Mucosa of descending colon (tissue), 3 donors: ENCODE measurements around the gene ALKBH5. TPM values are rescaled to one million over a fixed set of nuclear protein-coding genes. Genes with fewer than 3 reads are reported as not detected.

Experiments used
- ATAC-seq: fragments of 200-7000 bp; cut with Tn5 transposase; one replicate; pipeline ENCODE4 v1.9.1; 2020; ENCODE audit warnings: mild to moderate bottlenecking, moderate library complexity
- DNase-seq, 3 donors: peaks; one replicate each; pipeline ENCODE4 v3.0.0-alpha.2; 2020
- H3K36me3 ChIP-seq: fragments of 200-600 bp; one replicate; pipeline ENCODE4 v1.8.0; 2021; ENCODE audit warnings: low read depth, mild to moderate bottlenecking
- H3K4me1 ChIP-seq: fragments of 200-600 bp; one replicate; pipeline ENCODE4 v1.8.0; 2021; ENCODE audit warnings: low read depth, mild to moderate bottlenecking
- H3K4me3 ChIP-seq: fragments of 200-600 bp; one replicate; pipeline ENCODE4 v1.8.0; 2021; ENCODE audit warnings: mild to moderate bottlenecking
- H3K9me3 ChIP-seq: fragments of 200-600 bp; one replicate; pipeline ENCODE4 v1.8.0; 2021; ENCODE audit warnings: mild to moderate bottlenecking
- CTCF ChIP-seq: fragments of 200-600 bp; IDR thresholded peaks from one replicate; pipeline ENCODE4 v1.8.0; 2022; ENCODE audit warnings: antibody characterized with exemption, mild to moderate bottlenecking
- intact Hi-C, 2 donors: fragments of 100-400 bp; cut with DNase I in 1 of 2; cut with micrococcal nuclease in 1 of 2; formaldehyde crosslinking; loops; one replicate each; pipeline versions ENCODE4 v1.11.0 to v1.11.1; 2022; cut with DNase I, micrococcal nuclease
- total RNA-seq, 3 donors: library from RNA; stranded (reverse); fragmentation: NEBNext Ultra II Directional in 2 of 3; extraction: Animal tissue kit (Norgen Biotek cat#: 25700) in 2 of 3; gene quantifications; one replicate each; pipeline versions ENCODE4 v1.2.1 to v1.2.4, GENCODE V29; 2021 to 2023
- donor health status: DM: no; HTN: no; CAD: no; lungs with moderate emphysema.
- donor health status: DM: no; HTN: no; CAD: no.
- donor health status: DM: no; HTN: yes; CAD: no.

The ALKBH5 gene
- total RNA-seq, 3 donors from 2014 or later = 70.7 to 151 (median 75.6) TPM

GRCh38 chr17:18186627-18186982, 3.0 kb downstream of the ALKBH5 start:
- intact Hi-C loops = no loop called here
- ATAC-seq (no peak), DNase-seq (no peak)
- Histone ChIP-seq H3K36me3 (peaks cover 5% of the 10 kb centered on the region), H3K4me3 (no peak overlapping the region), H3K4me1 (peaks cover 56% of the 10 kb centered on the region), H3K9me3 (no peaks in the 10 kb centered on the region)
- no peak for TF ChIP-seq CTCF

DNA sequence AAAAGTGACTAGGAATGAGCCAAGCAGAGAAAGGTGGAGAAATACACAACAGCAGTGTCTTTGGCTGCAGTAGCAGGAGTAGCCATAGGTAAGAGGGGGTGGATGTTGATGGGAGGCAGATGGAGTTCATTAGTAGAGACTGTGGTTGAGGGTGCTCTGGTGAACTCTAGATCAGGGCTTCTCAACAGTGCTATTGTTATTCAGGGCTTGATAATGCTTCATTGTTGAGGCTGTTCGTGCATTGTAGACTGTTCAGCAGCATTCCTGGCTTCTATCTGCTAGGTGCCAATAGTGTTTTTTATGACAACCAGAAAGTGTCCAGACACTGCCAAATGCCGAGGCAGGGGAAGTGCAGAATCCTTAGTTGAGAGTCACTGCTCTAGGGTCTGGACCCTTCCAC, 3.6 kb downstream of the ALKBH5 start:
- intact Hi-C loops = no loop called here
- no peak for DNase-seq
- Histone ChIP-seq H3K9me3 (no peaks in the 10 kb centered on the region), H3K36me3 (peaks cover 5% of the 10 kb centered on the region), H3K4me3 (no peak overlapping the region), H3K4me1 (peaks cover 54% of the 10 kb centered on the region)
- no peak for ATAC-seq
- TF ChIP-seq CTCF = no peak

DNA sequence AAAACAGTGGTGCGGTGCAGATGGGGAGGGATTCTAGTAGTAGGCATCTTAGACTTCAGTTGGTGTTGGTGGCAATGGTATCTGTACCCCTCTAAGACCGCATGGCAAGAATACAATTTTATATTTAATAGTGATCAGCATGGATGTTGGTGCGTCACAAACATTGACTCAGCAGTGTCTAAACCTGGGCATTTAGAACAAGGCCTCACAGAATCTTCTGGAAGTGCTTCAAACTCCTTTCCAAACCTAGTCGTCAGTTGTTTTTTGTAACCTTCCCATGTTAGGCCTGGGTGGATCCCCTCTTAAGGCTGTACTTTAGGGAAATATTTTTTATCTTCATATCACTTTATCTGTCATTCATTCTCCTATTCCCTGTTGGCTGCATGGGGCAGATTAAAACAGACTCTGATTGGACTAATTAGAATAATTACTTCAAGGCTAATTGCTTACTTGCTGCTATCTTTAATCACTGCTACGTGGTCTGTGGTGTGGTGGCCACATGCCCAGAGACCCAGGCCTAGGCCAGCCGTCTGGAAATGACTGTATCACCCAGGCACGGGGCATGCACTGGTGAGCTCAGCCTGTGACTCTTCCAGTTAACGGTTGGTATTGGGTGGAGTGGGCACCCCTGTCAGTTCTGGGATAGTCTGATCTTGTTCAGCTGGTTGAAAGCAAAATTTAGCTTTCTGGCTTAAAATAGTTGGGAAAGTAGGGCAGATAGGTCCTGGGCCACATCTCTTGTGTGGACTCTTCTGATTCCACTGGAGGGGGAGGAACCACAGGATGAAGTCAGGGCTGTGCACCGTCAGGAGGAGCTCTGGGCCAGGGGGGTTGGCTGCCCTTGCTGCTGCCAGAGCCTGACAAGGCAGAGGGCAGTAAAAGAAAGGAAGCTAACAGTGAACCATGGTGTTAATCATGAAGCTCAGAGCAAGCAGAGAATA, 4.5 kb downstream of the ALKBH5 start:
- no peak for TF ChIP-seq CTCF
- Histone ChIP-seq H3K4me1 (peaks cover 54% of the 10 kb centered on the region), H3K4me3 (no peak overlapping the region), H3K9me3 (no peaks in the 10 kb centered on the region), H3K36me3 (peaks cover under 1% of the 10 kb centered on the region)
- DNase-seq (no peak), ATAC-seq (no peak)
- intact Hi-C loops = no loop called here

DNA sequence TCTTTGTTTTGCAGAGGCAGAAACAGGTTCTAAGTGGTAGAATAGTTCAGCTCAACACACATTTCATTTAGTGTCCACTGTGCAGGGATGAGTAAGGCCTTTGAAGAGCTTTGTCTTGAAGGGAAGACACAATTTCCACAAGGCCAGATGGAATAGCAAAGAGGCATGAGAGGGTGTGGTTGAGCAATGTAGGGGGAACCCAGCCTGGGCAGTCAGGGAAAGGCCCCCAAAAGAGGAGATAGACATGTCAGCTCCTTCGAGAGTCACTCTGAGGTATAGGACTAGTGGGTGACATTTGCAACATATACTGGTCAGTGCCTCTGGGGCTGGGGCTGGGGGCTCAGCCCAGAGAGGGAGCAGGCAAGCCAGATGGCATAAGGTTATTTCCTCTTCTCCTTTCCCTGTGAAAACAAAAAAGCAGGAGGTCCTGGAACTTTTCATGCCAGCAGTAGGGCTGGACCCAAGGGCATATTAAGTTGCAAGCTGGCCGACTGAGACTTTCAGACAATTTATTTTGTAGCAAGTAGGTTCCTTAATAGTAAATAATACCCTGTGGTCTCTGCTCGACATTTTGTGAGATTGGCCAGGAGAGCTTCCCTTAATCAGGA, 7.1 kb downstream of the ALKBH5 start:
- Histone ChIP-seq H3K9me3 (no peaks in the 10 kb centered on the region), H3K4me3 (no peak overlapping the region), H3K36me3 (peaks cover 7% of the 10 kb centered on the region), H3K4me1 (peaks cover 46% of the 10 kb centered on the region)
- DNase-seq (no peak), ATAC-seq (no peak)
- TF ChIP-seq CTCF = no peak
- intact Hi-C loops = loop anchor here in 1 of 2 donors (10.0 kb wide), 1 partner anchor 46 kb away; no protein-coding TSS in a partner anchor

DNA sequence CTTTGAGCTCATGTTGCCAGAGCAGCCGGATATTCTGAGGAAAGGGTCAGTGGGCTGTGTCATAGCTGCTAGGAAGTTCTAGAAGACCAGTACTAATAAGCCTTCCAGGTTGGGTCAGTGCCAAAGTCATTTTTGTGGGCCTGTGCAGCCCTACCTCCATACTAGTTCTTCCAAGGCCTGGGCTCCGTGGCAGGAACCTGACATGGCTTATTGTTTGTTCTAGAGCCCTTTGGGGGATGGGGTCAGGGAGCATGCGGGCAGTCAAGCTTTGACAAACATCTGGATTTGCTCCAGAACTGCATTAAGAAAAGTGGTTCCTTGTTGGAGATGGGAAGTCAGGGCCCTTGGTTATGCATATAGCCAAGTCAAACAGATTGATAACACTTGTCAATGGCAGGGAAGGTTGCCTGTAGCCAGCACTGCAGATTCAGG, 7.6 kb downstream of the ALKBH5 start:
- H3K4me1 ChIP-seq = peaks cover 41% of the 10 kb centered on the region
- no peaks in the 10 kb centered on the region for H3K9me3 ChIP-seq
- peaks cover 7% of the 10 kb centered on the region for H3K36me3 ChIP-seq
- peak; percentile 17 for ATAC-seq
- TF ChIP-seq CTCF = no peak
- H3K4me3 ChIP-seq = no peak overlapping the region
- DNase-seq = no peak
- intact Hi-C loops = loop anchor here in 1 of 2 donors (10.0 kb wide), 1 partner anchor 46 kb away; no protein-coding TSS in a partner anchor
